Retinal pigment epithelial cell (primary cell): ENCODE measurements around the gene TNPO1.

Experiments used
- DNase-seq: peaks from one replicate; pipeline ENCODE4 v3.0.0-alpha.2; 2010; ENCODE audit warnings: low read depth
- H3K4me3 ChIP-seq: 2 replicates; pipeline ENCODE4 v1.5.1; 2011; ENCODE audit warnings: mild to moderate bottlenecking, low read length, control low read depth, moderate library complexity
- TF ChIP-seq, protein P1 (sequence below): conservative IDR thresholded peaks from 2 replicates; pipeline ENCODE4 v1.5.1; 2011; ENCODE audit warnings: low read depth, low read length, control low read depth, inconsistent platforms

TNPO1 gene

GRCh38 chr5:72844218-72844603 is 27.8 kb downstream of the TNPO1 start:
- TF ChIP-seq, protein P1, sequence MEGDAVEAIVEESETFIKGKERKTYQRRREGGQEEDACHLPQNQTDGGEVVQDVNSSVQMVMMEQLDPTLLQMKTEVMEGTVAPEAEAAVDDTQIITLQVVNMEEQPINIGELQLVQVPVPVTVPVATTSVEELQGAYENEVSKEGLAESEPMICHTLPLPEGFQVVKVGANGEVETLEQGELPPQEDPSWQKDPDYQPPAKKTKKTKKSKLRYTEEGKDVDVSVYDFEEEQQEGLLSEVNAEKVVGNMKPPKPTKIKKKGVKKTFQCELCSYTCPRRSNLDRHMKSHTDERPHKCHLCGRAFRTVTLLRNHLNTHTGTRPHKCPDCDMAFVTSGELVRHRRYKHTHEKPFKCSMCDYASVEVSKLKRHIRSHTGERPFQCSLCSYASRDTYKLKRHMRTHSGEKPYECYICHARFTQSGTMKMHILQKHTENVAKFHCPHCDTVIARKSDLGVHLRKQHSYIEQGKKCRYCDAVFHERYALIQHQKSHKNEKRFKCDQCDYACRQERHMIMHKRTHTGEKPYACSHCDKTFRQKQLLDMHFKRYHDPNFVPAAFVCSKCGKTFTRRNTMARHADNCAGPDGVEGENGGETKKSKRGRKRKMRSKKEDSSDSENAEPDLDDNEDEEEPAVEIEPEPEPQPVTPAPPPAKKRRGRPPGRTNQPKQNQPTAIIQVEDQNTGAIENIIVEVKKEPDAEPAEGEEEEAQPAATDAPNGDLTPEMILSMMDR = no peak
- no peak for DNase-seq
- H3K4me3 ChIP-seq = no peak overlapping the region

DNA sequence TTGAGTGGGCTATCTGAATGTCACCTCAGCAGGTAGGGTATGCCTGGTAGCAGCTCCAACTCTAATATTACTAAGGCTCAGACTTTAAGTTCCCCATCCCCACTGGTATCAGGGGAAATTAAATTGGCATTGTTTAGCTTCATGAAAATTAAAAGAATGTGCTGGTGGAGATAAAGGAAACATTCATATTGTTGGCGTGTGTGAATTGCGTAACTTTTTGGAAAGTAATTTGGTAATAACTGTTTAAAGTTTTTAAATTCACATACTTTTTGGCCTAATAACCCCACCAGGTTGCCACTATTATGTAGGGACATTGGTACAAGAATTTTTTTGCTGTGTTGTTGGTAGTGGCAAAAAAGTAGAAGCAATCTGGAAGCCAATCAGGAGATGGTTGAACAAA is 29.4 kb downstream of the TNPO1 start:
- TF ChIP-seq, protein P1 = no peak
- no peak overlapping the region for H3K4me3 ChIP-seq
- DNase-seq = no peak

DNA sequence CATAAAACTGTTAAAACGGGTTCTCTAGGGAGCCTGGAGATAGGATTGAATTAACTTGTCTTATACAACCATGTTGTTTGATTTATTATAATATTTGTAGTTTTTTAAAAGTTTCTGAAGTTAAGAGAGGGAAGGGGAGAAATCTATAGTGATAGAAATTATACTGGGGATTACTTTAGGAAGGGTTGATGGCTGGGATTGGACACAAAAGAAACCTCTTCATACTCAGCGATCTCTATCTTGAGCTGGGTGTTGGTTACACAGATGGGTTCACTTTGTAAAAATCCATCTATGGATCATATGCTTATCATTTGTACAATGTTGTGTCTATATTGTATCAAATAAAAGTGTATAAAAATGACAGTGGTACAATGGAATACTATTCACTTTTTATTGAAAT is 30.0 kb downstream of the TNPO1 start:
- TF ChIP-seq, protein P1 = no peak
- H3K4me3 ChIP-seq = no peak overlapping the region
- no peak for DNase-seq

- H3K4me3 ChIP-seq = peak overlapping the region; percentile 89
- DNase-seq = no peak
- TF ChIP-seq, protein P1 = no peak
Observed at GRCh38 chr5:72847439-72847838, 31.0 kb downstream of the TNPO1 start.

DNA sequence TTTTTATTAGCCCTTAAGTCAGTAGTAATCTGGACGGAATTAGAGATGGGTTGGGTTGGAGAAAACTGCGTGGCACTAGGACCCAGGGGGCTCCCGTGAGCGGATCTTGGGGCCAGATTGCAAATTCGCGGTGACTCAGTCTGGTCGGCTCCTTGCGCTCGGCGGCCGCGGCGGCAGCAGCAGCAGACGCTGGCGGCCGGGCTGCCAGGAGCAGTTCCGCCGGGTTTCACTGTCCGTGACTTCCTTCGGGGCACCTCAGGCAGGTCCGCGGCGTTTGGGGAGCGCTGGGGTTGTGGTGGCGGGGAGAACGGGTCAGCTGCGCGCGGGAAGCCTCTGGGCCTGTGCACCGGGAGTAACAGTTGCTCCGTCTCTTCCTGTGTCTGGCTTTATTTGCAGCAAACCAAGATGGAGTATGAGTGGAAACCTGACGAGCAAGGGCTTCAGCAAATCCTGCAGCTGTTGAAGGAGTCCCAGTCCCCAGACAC is 31.6 kb downstream of the TNPO1 start:
- H3K4me3 ChIP-seq = peak overlapping the region; percentile 89
- TF ChIP-seq, protein P1 = no peak

DNA sequence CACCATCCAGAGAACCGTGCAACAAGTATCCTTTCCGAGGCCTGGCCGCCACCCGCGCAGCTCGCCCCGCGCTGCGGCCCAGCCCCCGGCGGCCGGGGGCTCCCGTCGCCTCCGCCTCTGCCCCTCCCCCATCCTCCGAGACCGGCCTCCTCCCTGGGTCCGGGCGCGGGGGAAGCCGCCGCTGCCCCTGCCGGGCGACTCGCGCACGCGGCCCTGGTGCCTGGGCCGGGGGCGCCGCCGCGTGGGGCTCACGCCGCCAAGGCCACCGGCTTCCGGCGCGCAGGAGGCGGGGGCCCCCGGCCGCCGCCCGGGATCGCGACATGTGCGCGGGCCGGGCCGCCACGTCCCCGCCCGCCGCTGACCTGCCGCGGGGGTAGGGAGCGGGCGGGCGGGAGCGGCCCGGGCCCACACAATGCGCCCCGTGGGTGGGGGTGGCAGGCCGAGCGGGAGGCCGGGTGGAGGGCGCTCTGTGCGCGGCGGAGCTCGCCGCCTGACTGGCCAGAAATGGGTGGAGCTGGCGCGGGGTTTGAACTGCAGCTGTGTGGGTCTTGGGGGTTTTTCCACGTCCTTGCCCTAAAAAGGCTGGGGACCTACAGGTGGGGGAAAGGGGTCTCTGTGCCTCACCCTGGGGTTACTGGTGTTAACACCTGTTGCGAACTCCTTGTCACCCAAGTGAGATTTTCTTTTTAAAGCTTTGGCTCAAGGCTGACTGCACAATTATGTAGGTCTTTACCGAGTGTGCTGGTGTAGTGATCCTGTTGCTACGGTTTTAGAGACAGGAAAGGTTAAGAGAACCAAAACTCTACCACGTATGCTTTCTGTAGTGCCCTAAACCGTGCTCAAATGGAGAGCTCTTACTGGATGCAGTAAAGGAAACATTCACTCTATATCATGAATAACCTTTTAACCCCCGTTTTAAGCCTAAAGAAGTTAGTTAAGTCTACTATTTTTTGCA is 32.3 kb downstream of the TNPO1 start:
- TF ChIP-seq, protein P1 = no peak
- DNase-seq = no peak
- peak overlapping the region; percentile 89 for H3K4me3 ChIP-seq

More for the DNA sequence above, 31.6 kb downstream of the TNPO1 start:
- peak; percentile 75 for DNase-seq

DNA sequence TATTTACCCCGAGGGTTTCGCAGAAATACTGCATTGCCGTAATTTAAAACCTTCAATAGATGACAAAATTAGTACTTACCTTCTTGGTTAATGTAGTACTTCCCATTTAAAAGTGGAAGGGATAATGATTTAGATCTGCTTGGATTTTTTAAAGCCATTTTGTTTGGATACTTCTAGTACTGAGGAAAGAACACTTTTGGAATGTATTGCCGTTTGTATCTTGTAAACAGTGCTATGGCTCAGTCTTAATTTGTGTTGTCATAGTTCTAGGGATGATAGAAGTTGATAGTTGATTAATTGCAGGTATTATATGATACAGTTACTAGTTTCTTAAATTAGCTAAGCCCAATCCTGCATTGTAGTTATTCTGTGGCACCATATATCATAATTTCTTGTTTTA is 33.1 kb downstream of the TNPO1 start:
- no peak for DNase-seq
- H3K4me3 ChIP-seq = peak overlapping the region; percentile 82

More for the DNA sequence above, 33.1 kb downstream of the TNPO1 start:
- TF ChIP-seq, protein P1 = no peak
